DND-41 (cell line): ENCODE data around the gene AKR1C3.

Experiments used
- ATAC-seq: fragments of 200-7000 bp; cut with Tn5 transposase; 3 replicates; pipeline ENCODE4 v1.9.1; 2021; ENCODE audit warnings: low read depth; ENCODE audit not compliant: insufficient read depth
- DNase-seq: peaks from one replicate; pipeline ENCODE4 v3.0.0-alpha.2; 2020
- H2AFZ ChIP-seq: 2 replicates; pipeline ENCODE4 v1.6.0; 2012; ENCODE audit warnings: low read depth, low read length
- H3K27ac ChIP-seq: 2 replicates; pipeline ENCODE4 v1.5.1; 2012; ENCODE audit warnings: low read length, inconsistent platforms
- H3K27me3 ChIP-seq: fragments of 200-600 bp; sonication (generic); 2 replicates; pipeline ENCODE4 v1.6.0; 2012; ENCODE audit warnings: low read length, mild to moderate bottlenecking, inconsistent platforms; ENCODE audit not compliant: insufficient read depth, poor library complexity
- H3K36me3 ChIP-seq: 2 replicates; pipeline ENCODE4 v1.5.1; 2012; ENCODE audit warnings: low read length, inconsistent platforms; ENCODE audit not compliant: insufficient read depth
- H3K4me1 ChIP-seq: 2 replicates; pipeline ENCODE4 v1.5.1; 2012; ENCODE audit warnings: mild to moderate bottlenecking, low read length; ENCODE audit not compliant: insufficient read depth
- H3K4me2 ChIP-seq: 2 replicates; pipeline ENCODE4 v1.6.0; 2012; ENCODE audit warnings: mild to moderate bottlenecking, moderate library complexity, low read length, inconsistent platforms; ENCODE audit not compliant: insufficient read depth
- H3K4me3 ChIP-seq, 2 experiments: fragments of 200-600 bp in 1 of 2; shearing (Covaris generic) in 1 of 2; 2 replicates each; pipeline ENCODE4 v1.5.1; 2012 to 2016; ENCODE audit warnings: inconsistent platforms in 2 of 2, low read length in 2 of 2, mild to moderate bottlenecking in 2 of 2, low read depth in 1 of 2, moderate library complexity in 1 of 2
- H3K79me2 ChIP-seq: 2 replicates; pipeline ENCODE4 v1.6.0; 2012; ENCODE audit warnings: low read length, inconsistent platforms; ENCODE audit not compliant: insufficient read depth
- H3K9ac ChIP-seq: 2 replicates; pipeline ENCODE4 v1.6.0; 2012; ENCODE audit warnings: low read depth, mild to moderate bottlenecking, inconsistent platforms, low read length, moderate library complexity
- H3K9me3 ChIP-seq: 2 replicates; pipeline ENCODE4 v1.5.1; 2012; ENCODE audit warnings: low read length, moderate library complexity, mild to moderate bottlenecking, inconsistent platforms; ENCODE audit not compliant: insufficient read depth, severe bottlenecking
- H4K20me1 ChIP-seq: 2 replicates; pipeline ENCODE4 v1.6.0; 2012; ENCODE audit warnings: low read length; ENCODE audit not compliant: insufficient read depth
- EZH2 ChIP-seq: IDR thresholded peaks from 3 replicates; pipeline ENCODE4 v1.6.1; 2012; ENCODE audit warnings: borderline replicate concordance, low read depth, mild to moderate bottlenecking, moderate library complexity, low read length, inconsistent platforms; ENCODE audit not compliant: severe bottlenecking
- TF ChIP-seq, protein P1 (sequence below): IDR thresholded peaks from 2 replicates; pipeline ENCODE4 v1.5.1; 2012; ENCODE audit warnings: borderline replicate concordance, low read length, moderate library complexity, mild to moderate bottlenecking; ENCODE audit not compliant: poor library complexity, severe bottlenecking; ENCODE audit errors: extremely low read depth

The AKR1C3 gene

DNA sequence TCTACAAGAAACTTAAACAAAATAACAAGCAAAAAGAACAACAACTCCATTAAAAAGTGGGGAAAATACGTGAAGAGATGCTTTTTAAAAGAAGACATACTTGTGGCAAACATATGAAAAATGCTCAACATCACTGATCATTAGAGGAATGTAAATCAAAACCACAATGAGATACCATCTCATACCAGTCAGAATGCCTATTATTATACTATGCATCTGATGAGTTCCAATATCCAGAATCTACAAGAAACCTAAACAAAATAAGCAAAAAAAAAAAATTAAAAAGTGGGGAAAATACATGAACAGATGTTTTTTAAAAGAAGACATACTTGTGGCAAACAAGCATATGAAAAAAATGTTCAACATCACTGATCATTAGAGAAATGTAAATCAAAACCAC, 29.6 kb upstream of the AKR1C3 start:
- H3K4me2 ChIP-seq: no peak overlapping the region
- ATAC-seq: no peak
- H2AFZ ChIP-seq: no peak overlapping the region

DNA sequence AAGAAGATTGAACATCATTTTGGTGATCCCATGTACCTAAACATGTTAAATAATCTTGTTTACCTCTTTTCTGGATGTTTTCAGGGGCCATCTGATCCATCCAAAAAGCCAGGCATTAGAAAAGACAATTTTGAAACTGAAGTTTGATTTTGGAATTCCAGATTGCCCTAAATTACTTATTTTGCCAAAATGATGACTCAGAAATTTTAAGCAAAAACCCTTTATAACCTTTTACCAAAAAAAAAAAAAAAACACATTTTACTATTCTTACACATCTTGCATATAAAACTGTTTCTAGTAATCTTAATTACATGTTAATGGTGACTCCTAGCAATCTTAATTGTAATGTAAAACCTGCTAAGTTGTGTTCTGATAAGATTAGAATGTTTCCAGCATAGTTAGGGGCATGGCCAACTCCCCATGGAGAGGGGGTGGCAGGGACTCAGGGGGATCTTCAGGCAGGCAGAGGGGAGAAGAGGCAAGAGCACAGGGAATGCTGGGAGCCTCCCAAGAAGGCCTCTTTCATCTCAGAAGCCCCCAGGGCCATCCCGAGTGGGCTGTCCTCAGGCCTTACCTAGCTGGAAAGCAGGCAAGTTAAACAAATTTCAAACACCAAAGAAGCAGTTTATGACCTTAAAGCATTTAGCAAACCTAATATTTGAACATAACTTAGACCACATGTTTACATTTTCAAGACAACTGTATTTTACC, 25.8 kb upstream of the AKR1C3 start:
- no peak for DNase-seq
- Histone ChIP-seq H4K20me1 (no peaks in the 10 kb centered on the region), H3K27ac (no peak overlapping the region), H3K79me2 (no peaks in the 10 kb centered on the region), H3K4me2 (no peak overlapping the region), H3K27me3 (no peaks in the 10 kb centered on the region), H3K36me3 (no peaks in the 10 kb centered on the region), H2AFZ (no peak overlapping the region), H3K4me1 (no peaks in the 10 kb centered on the region), H3K9ac (no peak overlapping the region), H3K4me3 (no peak overlapping the region), H3K9me3 (no peaks in the 10 kb centered on the region)
- no peak for TF ChIP-seq EZH2
- TF ChIP-seq, protein P1, sequence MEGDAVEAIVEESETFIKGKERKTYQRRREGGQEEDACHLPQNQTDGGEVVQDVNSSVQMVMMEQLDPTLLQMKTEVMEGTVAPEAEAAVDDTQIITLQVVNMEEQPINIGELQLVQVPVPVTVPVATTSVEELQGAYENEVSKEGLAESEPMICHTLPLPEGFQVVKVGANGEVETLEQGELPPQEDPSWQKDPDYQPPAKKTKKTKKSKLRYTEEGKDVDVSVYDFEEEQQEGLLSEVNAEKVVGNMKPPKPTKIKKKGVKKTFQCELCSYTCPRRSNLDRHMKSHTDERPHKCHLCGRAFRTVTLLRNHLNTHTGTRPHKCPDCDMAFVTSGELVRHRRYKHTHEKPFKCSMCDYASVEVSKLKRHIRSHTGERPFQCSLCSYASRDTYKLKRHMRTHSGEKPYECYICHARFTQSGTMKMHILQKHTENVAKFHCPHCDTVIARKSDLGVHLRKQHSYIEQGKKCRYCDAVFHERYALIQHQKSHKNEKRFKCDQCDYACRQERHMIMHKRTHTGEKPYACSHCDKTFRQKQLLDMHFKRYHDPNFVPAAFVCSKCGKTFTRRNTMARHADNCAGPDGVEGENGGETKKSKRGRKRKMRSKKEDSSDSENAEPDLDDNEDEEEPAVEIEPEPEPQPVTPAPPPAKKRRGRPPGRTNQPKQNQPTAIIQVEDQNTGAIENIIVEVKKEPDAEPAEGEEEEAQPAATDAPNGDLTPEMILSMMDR: no peak
- no peak for ATAC-seq

More for the DNA sequence above, 29.6 kb upstream of the AKR1C3 start:
- H3K36me3 ChIP-seq: no peaks in the 10 kb centered on the region
- H3K27ac ChIP-seq: no peak overlapping the region
- no peaks in the 10 kb centered on the region for H3K79me2 ChIP-seq
- H3K27me3 ChIP-seq: no peaks in the 10 kb centered on the region
- no peak overlapping the region for H3K4me3 ChIP-seq
- TF ChIP-seq, protein P1: no peak
- TF ChIP-seq EZH2: no peak
- no peaks in the 10 kb centered on the region for H3K9me3 ChIP-seq
- no peaks in the 10 kb centered on the region for H3K4me1 ChIP-seq
- no peak for DNase-seq
- no peak overlapping the region for H3K9ac ChIP-seq
- H4K20me1 ChIP-seq: no peaks in the 10 kb centered on the region

DNA sequence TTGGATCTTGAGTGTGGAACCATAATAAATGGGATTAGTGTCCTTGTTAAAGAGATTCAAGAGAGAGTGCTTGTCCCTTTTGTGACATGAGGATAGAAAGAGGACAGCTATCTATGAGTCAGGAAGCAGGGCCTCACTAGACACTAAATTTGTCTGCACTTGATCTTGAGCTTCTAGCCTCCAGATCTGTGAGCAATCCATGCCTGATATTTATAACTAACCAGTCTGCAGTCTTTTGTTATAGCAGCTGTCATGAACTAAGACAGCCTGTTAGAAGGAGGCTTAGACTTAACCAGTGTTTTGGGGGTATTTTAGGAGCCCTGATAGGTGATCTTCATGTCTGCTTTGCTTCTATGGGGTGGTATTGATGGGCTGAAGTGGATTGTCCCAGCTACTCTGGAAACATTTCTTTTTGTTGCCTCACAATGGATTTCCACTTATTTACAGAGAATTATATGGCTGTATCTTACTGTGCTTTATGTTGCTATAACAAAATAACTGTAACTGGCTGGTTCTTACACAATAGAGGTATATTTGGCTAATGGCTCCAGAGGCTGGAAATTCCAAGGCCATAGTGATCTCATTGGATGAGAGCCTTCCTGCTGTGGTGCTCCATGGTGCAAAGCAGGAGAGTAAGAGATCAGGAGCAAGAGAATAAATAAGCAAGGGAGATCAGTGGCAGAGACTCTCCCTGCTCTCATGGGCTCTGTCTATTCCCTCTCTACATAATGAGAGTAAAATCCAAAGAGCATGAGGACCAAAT, 23.4 kb upstream of the AKR1C3 start:
- no peaks in the 10 kb centered on the region for H3K27me3 ChIP-seq
- no peaks in the 10 kb centered on the region for H3K9me3 ChIP-seq
- no peaks in the 10 kb centered on the region for H3K36me3 ChIP-seq
- no peaks in the 10 kb centered on the region for H3K4me1 ChIP-seq
- no peak overlapping the region for H3K4me2 ChIP-seq
- H3K27ac ChIP-seq: no peak overlapping the region
- H3K9ac ChIP-seq: no peak overlapping the region
- TF ChIP-seq, protein P1: no peak
- no peak for TF ChIP-seq EZH2
- no peak for ATAC-seq
- H3K79me2 ChIP-seq: no peaks in the 10 kb centered on the region
- DNase-seq: no peak
- H4K20me1 ChIP-seq: no peaks in the 10 kb centered on the region
- H2AFZ ChIP-seq: no peak overlapping the region
- no peak overlapping the region for H3K4me3 ChIP-seq
